Esophagus muscularis mucosa (tissue), 4 donors: ENCODE results near the gene NDUFA13.
A peak's percentile ranks its signal among the peaks of the same experiment; 100 is the strongest.

Source experiments
- CTCF ChIP-seq, 3 experiments: fragments of 200-600 bp in 2 of 3; fragments of 450-650 bp in 1 of 3; sonication (generic) in 2 of 3; IDR thresholded peaks; one replicate each; pipeline ENCODE4 v1.5.1; 2017 to 2019; ENCODE audit warnings: antibody characterized with exemption in 3 of 3, mild to moderate bottlenecking in 2 of 3, moderate library complexity in 1 of 3
- EP300 ChIP-seq: sonication (generic); formaldehyde crosslinking; IDR thresholded peaks from one replicate; pipeline ENCODE4 v1.6.1; 2017; ENCODE audit warnings: antibody characterized with exemption
- POLR2A ChIP-seq: fragments of 450-650 bp; IDR thresholded peaks from one replicate; pipeline ENCODE4 v1.6.1; 2017; ENCODE audit warnings: antibody characterized with exemption, moderate library complexity, mild to moderate bottlenecking, low read depth

DNA sequence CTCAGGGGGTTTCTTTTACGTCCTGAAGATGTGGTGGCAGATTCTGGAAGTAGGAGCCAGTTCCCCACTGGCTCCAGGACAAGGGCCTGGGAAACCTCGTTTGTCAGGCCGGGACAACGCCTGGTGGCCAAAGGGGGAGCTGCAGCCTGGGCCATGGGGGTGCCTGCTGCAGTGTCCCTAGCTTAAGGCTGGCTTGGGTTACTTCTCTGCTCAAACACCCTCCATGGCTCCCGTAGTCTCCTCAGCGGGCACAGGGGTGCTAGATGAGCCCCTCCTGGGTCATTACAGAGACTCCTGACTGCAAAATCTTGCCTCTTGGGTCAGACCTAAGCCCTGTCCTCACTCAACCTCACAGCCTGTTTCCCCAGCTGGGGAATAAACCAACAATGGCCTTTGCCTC lies 36.8 kb downstream of the NDUFA13 start:
- TF ChIP-seq CTCF (IDR thresholded peaks at IDR 0.05) (peak in 2 of 3 experiments; percentile 13 to 49), EP300 (no peak), POLR2A (no peak)
